Right cardiac atrium (tissue), 5 donors: Measurements from ENCODE around the gene B4GALNT4. TPM values are rescaled to one million over a fixed set of nuclear protein-coding genes. Genes with fewer than 3 reads are reported as not detected.
"Not testable (repeated sequence)": the region's sequence is repeated elsewhere in the genome, so short reads cannot be mapped to it uniquely, and the experiment has no call there.

Experiments used
- ATAC-seq, 2 donors: fragments of 200-7000 bp; cut with Tn5 transposase; one replicate each; pipeline versions ENCODE4 v1.8.0 to v1.9.1; 2020; ENCODE audit warnings: moderate library complexity in 2 of 2, mild to moderate bottlenecking in 1 of 2
- DNase-seq, 3 donors: peaks; one replicate each; pipeline ENCODE4 v3.0.0-alpha.2; 2020
- H3K27ac ChIP-seq: one replicate; pipeline ENCODE4 v1.5.1; 2013; ENCODE audit warnings: mild to moderate bottlenecking, low read length, control low read depth, moderate library complexity
- H3K27me3 ChIP-seq: one replicate; pipeline ENCODE4 v1.6.1; 2013; ENCODE audit not compliant: control insufficient read depth, insufficient read depth
- H3K4me1 ChIP-seq: one replicate; pipeline ENCODE4 v1.6.1; 2013; ENCODE audit warnings: low read length; ENCODE audit not compliant: control insufficient read depth, insufficient read depth
- H3K4me3 ChIP-seq: one replicate; pipeline ENCODE4 v1.5.1; 2013; ENCODE audit warnings: low read length, control low read depth
- H3K9me3 ChIP-seq: one replicate; pipeline ENCODE4 v1.6.1; 2013; ENCODE audit warnings: low read length; ENCODE audit not compliant: control insufficient read depth
- WGBS: extraction: QIAGEN DNeasy Blood & Tissue Kit; methylation state at CpG from one replicate; pipeline ENCODE4 v1.1.7; 2013; 5-methylcytosine and 5-hydroxymethylcytosine counted together
- intact Hi-C, 4 donors: fragments of 100-400 bp; cut with DNase I; formaldehyde crosslinking; loops; one replicate each; pipeline versions ENCODE4 v1.11.0 to v1.14.0; 2022 to 2023
- long read RNA-seq, 4 donors: library from polyadenylated mRNA; unstranded; transcript quantifications; one replicate each; pipeline ENCODE4 v2.0.0, GENCODE V29; 2020 to 2021
- polyA plus RNA-seq: library from polyadenylated mRNA; stranded (reverse); fragments of 200-250 nt; gene quantifications from one replicate; pipeline ENCODE4 v1.2.3, GENCODE V29; 2013
- total RNA-seq, 4 donors: library from RNA; stranded (reverse); fragmentation: NEBNext Ultra II Directional; extraction: Animal tissue kit (Norgen Biotek cat#: 25700); gene quantifications; one replicate each; pipeline ENCODE4 v1.2.1, GENCODE V29; 2021
- donor health status: healthy with polysubstance abuse.
- donor health status: DM: no; HTN: yes; CAD: no.
- donor health status: DM: no; HTN: no; CAD: no.
- donor health status: DM: no; HTN: yes; CAD: no; lungs with severe emphysema.
- donor health status: DM: yes; HTN: yes; CAD: no.

Gene B4GALNT4, protein sequence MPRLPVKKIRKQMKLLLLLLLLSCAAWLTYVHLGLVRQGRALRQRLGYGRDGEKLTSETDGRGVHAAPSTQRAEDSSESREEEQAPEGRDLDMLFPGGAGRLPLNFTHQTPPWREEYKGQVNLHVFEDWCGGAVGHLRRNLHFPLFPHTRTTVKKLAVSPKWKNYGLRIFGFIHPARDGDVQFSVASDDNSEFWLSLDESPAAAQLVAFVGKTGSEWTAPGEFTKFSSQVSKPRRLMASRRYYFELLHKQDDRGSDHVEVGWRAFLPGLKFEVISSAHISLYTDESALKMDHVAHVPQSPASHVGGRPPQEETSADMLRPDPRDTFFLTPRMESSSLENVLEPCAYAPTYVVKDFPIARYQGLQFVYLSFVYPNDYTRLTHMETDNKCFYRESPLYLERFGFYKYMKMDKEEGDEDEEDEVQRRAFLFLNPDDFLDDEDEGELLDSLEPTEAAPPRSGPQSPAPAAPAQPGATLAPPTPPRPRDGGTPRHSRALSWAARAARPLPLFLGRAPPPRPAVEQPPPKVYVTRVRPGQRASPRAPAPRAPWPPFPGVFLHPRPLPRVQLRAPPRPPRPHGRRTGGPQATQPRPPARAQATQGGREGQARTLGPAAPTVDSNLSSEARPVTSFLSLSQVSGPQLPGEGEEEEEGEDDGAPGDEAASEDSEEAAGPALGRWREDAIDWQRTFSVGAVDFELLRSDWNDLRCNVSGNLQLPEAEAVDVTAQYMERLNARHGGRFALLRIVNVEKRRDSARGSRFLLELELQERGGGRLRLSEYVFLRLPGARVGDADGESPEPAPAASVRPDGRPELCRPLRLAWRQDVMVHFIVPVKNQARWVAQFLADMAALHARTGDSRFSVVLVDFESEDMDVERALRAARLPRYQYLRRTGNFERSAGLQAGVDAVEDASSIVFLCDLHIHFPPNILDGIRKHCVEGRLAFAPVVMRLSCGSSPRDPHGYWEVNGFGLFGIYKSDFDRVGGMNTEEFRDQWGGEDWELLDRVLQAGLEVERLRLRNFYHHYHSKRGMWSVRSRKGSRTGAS
- total RNA-seq (1 to 10 TPM; 1.0 to 1.6 (median 1.3) TPM), polyA plus RNA-seq (2.5 TPM)
- long read RNA-seq, donor 1, partial matches to known transcripts: 1 of 2 reads
- long read RNA-seq, donor 1, other reads (novel, unspliced or antisense): 1 of 2 reads
- long read RNA-seq, donor 2, partial matches to known transcripts: 1 of 2 reads
- long read RNA-seq, donor 2, other reads (novel, unspliced or antisense): 0 of 2 reads
- long read RNA-seq, donor 3, partial matches to known transcripts: 1 of 1 reads
- long read RNA-seq, donor 3, other reads (novel, unspliced or antisense): 0 of 1 reads
- long read RNA-seq, donor 4, partial matches to known transcripts: 1 of 1 reads
- long read RNA-seq, donor 4, other reads (novel, unspliced or antisense): 0 of 1 reads

DNA sequence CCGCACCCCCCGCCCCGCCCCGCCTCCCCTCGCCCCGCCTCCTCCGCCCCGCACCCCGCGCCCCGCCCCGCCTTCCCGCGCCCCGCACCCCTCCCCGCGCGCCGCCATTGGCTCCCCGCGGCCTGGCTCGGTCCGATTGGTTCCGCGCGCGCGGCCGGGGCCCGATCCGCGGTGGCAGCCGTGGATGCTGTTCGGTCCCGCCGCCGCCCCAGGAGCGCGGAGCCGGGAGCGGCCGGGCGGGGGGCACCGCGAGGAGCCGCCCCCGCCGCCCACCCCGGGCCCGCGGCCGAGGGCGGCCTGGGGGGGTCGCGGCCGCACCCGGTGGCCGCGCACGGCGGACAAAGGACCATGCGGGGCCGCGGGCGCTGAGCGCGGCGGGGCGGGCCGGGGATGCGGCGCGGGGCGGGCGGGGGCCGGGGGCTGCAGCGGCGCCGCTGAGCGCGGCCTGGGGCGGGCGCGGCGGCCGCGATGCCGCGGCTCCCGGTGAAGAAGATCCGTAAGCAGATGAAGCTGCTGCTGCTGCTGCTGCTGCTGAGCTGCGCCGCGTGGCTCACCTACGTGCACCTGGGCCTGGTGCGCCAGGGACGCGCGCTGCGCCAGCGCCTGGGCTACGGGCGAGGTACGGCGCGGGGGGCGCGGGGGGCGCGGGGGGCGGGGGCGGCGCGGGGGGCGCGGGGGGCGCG lies at the start of gene B4GALNT4:
TSS of gene B4GALNT4 (plus strand) at position 164 of the 683 bp plus-strand sequence. CDS start at position 469, 305 bp downstream.
- Histone ChIP-seq H3K4me3 (peak within 1 kb of the TSS; percentile 62), H3K27ac (no peak within 1 kb of the TSS), H3K4me1 (no peaks in the 10 kb centered on the region), H3K9me3 (no peaks in the 10 kb centered on the region), H3K27me3 (no peaks in the 10 kb centered on the region)
- WGBS: 1% methylated on average over 115 of the region's 118 CpGs
- ATAC-seq (peak; percentile 20 to 46), DNase-seq (peak; percentile 30 to 77 (median 63))
- intact Hi-C loops: no loop called here

DNA sequence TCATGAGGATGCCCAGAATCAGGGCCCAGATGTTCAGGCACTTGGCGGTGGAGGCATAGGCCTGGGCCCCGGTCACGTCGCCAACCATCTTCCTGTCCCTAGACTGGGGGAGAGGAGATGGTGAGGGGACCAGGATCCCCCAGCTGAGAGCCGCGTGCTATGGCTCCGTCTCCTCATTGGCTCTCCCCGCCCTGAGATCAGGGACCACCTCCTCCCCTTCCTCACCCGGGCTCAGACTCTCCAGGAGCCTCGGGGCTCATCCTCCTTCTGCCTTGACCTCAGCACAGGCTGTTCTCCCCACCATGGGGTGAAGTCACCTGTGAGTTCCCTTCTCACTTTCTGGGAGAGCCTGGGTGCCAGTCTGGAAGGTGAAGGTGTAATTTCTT lies 49.4 kb upstream of the B4GALNT4 start:
- not testable (repeated sequence) for H3K4me1 ChIP-seq

DNA sequence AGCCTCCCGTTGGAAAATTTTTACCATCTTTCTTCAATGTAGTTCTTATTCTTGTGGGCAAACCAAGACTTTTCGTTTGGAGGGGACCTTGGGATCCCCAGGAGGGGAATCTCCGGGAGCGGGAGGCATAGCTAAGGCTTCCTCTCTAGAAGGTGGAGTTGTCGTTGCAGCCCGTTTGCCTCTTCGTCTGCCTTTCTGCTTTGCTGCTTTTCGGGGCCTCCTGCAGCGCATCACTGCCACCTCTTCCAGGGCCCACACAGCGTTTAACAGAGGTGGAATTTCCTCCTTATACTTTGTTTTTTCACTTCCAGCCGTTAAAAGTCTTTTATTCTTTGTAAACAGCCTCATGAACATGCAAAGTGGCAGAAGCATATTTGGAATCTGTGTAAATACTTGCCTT lies 45.1 kb upstream of the B4GALNT4 start:
- no peaks in the 10 kb centered on the region for H3K27me3 ChIP-seq
- intact Hi-C loops: no loop called here
- H3K9me3 ChIP-seq: no peaks in the 10 kb centered on the region
- DNase-seq: peak in 2 of 3 donors; percentile 44 to 49
- peak overlapping the region; percentile 89 for H3K27ac ChIP-seq
- WGBS: 59% methylated on average over 11 of the region's 11 CpGs
- no peak for ATAC-seq
- H3K4me1 ChIP-seq: peaks cover 3% of the 10 kb centered on the region
- no peak overlapping the region for H3K4me3 ChIP-seq

More for the DNA sequence above, 49.4 kb upstream of the B4GALNT4 start:
- Histone ChIP-seq H3K27ac (peak overlapping the region; percentile 95), H3K4me3 (peak overlapping the region; percentile 71)
- WGBS: 11% methylated on average over 8 of the region's 10 CpGs
- H3K9me3 ChIP-seq, H3K27me3 ChIP-seq, intact Hi-C loops: not testable (repeated sequence)
- ATAC-seq (peak; percentile 17 to 18), DNase-seq (peak; percentile 25 to 64 (median 52))

DNA sequence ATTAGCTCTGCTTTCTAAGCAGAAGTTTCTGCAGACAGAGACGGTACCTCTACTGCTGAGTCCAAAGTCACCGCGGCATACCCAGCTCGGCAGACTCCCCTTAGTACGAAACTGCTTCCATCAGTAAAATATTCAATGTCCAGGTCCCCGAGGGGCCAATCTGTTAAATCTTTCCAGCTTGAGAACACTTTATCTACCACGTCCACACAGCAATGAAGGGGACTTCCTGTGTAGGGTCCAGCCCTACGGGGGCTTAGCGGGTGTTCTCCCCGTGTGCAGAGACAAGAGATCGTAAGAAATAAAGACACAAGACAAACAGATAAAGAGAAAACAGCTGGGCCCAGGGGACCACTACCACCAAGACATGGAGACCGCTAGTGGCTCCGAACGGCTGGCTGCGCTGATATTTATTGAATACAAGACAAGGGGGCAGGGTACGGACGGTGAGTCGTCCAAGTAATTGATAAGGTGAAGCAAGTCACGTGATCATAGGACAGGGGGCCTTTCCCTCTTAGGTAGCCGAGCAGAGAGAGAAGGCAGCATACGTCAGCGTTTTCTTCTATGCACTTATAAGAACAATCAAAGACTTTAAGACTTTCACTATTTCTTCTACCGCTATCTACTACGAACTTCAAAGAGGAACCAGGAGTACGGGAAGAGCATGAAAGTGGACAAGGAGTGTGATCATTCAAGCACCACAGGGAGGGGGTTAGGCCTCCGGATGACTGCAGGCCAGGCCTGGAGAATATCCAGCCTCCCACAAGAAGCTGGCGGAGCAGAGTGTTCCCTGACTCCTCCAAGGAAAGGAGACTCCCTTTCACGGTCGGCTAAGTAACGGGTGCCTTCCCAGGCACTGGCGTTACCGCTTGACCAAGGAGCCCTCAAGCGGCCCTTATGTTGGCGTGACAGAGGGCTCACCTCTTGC lies 44.4 kb upstream of the B4GALNT4 start:
- DNase-seq: peak; percentile 68 to 87 (median 83)
- H3K9me3 ChIP-seq, intact Hi-C loops, H3K4me1 ChIP-seq, H3K4me3 ChIP-seq, H3K27me3 ChIP-seq: not testable (repeated sequence)
- 36% methylated on average over 30 of the region's 34 CpGs for WGBS
- H3K27ac ChIP-seq: peak overlapping the region; percentile 89
- ATAC-seq: peak in 1 of 2 donors; percentile 11

DNA sequence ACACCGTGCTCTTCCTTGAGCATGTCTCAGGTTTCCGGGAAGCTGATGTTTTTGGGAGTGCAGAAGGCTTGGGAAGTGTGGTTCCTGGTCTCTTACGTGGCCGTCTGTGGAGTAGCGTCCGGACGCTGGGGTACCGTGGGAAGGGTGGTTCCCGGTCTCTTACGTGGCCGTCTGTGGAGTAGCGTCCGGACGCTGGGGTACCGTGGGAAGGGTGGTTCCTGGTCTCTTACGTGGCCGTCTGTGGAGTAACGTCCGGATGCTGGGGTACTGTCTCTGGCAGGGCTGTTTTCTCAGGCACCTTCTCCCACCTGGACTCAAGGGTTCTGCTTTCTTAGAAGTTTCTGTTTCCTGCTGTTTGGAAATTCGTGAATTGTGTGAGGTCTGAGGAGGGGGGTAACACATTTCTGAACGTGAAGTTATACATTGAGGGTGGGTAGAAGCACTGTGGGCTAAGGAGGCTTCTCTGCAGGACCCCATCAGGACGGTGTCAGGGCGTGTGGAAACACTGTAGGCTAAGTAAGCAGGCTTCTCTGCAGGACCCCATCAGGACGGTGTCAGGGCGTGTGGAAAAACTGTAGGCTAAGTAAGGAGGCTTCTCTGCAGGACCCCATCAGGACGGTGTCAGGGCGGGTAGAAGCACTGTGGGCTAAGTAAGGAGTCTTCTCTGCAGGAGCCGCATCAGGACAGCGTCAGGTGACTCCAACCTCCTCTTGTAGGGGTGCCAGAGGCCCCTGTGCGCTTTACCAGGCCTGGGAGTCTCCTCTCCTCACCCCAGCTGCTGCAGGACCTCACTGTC lies 43.3 kb upstream of the B4GALNT4 start:
- DNase-seq (peak in 2 of 3 donors; percentile 49 to 62), ATAC-seq (peak in 1 of 2 donors; percentile 5)
- H3K4me1 ChIP-seq: peaks cover 3% of the 10 kb centered on the region
- no peak overlapping the region for H3K4me3 ChIP-seq
- H3K27ac ChIP-seq: peak overlapping the region; percentile 79
- no peaks in the 10 kb centered on the region for H3K9me3 ChIP-seq
- no peaks in the 10 kb centered on the region for H3K27me3 ChIP-seq
- intact Hi-C loops: no loop called here
- WGBS: 77% methylated on average over 30 of the region's 30 CpGs

DNA sequence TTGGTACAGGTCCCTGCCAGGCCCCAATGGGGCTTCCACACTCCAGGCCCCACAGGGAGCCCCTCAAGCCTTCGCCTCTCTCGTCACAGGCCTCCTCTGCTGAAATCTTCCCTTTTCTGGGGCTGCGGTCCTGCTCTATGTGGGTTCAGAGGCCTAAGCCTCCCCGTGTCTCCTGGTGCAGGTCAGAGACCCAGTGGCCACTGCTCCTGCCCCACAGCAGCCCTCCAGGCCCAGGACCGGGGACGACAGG lies 42.8 kb upstream of the B4GALNT4 start:
- 58% methylated on average over 6 of the region's 6 CpGs for WGBS
- Histone ChIP-seq H3K9me3 (no peaks in the 10 kb centered on the region), H3K27ac (peak overlapping the region; percentile 79), H3K4me1 (peaks cover 3% of the 10 kb centered on the region), H3K27me3 (no peaks in the 10 kb centered on the region), H3K4me3 (no peak overlapping the region)
- intact Hi-C loops: no loop called here
- no peak for ATAC-seq
- DNase-seq: no peak

DNA sequence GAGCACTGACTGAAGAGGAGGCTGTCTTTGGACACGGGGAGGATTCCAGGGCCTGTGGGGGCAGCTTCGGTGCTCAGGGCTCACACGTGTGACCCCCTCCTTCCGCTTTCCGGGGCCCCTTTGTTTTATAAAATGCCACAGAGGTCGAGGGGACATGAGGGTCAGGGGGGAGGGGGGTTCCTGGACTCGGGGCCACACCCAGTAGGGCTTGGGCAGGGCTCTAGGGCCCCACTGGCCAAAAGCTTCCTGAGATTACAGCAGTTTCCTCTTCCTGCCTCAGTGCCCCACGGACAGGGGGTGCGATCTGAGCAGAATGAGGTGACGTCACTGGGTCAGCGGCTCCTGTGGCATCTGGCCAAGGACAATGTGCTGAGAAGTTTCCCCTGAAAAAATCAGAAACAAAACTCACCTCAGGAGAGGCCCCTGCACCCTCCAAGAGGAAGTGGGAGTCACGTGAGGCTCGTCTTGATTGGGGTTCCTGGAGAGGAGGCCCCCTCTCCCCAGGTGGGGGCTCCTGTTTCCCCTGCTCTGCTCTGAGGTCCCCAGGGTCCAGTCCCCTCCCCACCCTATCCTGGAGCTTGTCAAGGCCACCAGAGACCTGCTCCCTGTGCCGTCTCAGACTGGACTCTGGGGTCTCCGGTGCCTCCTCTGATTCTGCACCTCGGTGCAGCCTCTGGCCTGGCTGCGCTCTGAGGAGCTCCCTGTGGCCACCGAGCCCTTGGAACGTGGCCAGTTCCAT lies 42.3 kb upstream of the B4GALNT4 start:
- peak; percentile 92 to 96 for ATAC-seq
- no peak overlapping the region for H3K4me3 ChIP-seq
- H3K27me3 ChIP-seq: no peaks in the 10 kb centered on the region
- DNase-seq: peak; percentile 89 to 96 (median 94)
- peak overlapping the region; percentile 79 for H3K27ac ChIP-seq
- H3K4me1 ChIP-seq: peaks cover 3% of the 10 kb centered on the region
- no peaks in the 10 kb centered on the region for H3K9me3 ChIP-seq
- intact Hi-C loops: no loop called here
- 22% methylated on average over 19 of the region's 19 CpGs for WGBS

DNA sequence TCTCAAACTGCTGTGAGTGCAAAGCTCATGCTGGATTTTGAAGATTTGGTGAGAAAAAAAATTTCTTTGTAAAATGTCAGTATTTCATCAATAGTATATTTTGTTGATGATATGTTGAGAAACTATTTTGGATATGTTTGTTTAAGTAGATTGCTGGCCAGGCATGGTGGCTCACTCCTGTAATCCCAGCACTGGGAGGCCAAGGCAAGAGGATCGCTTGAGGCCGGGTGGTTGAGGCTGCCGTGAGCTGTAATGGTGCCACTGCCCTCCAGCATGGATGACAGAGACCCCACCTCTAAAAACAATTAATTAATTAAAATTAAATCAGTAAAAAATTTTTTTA lies 41.7 kb upstream of the B4GALNT4 start:
- Histone ChIP-seq H3K4me1 (peaks cover 3% of the 10 kb centered on the region), H3K27ac (peak overlapping the region; percentile 79), H3K27me3 (no peaks in the 10 kb centered on the region), H3K9me3 (no peaks in the 10 kb centered on the region), H3K4me3 (no peak overlapping the region)
- WGBS: 94% methylated on average over 3 of the region's 3 CpGs
- intact Hi-C loops: no loop called here
- no peak for DNase-seq
- no peak for ATAC-seq

DNA sequence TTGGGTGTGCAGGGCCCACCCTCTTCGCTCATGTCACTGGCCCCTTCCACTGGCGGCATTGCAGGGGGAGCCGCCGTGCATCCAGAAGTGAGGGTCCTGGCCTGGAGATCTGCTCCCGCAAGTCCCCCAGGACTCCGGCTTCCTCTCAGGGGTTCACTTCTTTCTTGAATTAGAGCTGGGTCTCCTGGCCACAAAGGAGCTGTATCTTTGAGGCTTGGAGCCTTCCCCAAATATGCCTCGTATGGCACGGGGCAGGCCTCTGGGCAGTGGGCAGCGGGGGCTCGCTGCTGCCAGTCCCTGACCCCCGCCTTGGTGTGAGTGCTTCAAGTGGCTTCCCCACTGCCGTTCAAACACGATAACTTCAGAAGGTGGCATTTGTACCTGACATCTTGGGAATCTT lies 41.3 kb upstream of the B4GALNT4 start:
- 96% methylated on average over 13 of the region's 13 CpGs for WGBS
- no peak overlapping the region for H3K4me3 ChIP-seq
- H3K27ac ChIP-seq: peak overlapping the region; percentile 22
- H3K9me3 ChIP-seq: no peaks in the 10 kb centered on the region
- H3K27me3 ChIP-seq: no peaks in the 10 kb centered on the region
- ATAC-seq (no peak), DNase-seq (peak in 2 of 3 donors; percentile 22 to 35)
- peaks cover 3% of the 10 kb centered on the region for H3K4me1 ChIP-seq
- intact Hi-C loops: no loop called here
